ENCODE measurements around the gene RARB. TPM values are rescaled to one million over a fixed set of nuclear protein-coding genes. Genes with fewer than 3 reads are reported as not detected.

RARB gene
- total RNA-seq, 3 donors from 2014 or later = 1.2 to 8.7 (median 1.9) TPM

- Histone ChIP-seq H3K9me3 (no peaks in the 10 kb centered on the region), H3K36me3 (ENCODE audit: low read depth) (no peaks in the 10 kb centered on the region), H3K4me1 (ENCODE audit: low read depth) (no peaks in the 10 kb centered on the region), H3K4me3 (no peak overlapping the region)
- no peak for TF ChIP-seq CTCF (IDR thresholded peaks at IDR 0.05)
- DNase-seq (no peak), ATAC-seq (no peak)
- intact Hi-C loops (cut with DNase I, micrococcal nuclease) = no loop called here
These were observed 148.9 kb downstream of the RARB start for GRCh38 chr3:25576831-25577454.

GRCh38 chr3:25578059-25578458, 150.0 kb downstream of the RARB start:
- no peaks in the 10 kb centered on the region for H3K9me3 ChIP-seq
- no peak for TF ChIP-seq CTCF (IDR thresholded peaks at IDR 0.05)
- no peak overlapping the region for H3K4me3 ChIP-seq
- ATAC-seq (no peak), DNase-seq (no peak)
- H3K36me3 ChIP-seq (ENCODE audit: low read depth) = no peaks in the 10 kb centered on the region
- H3K4me1 ChIP-seq (ENCODE audit: low read depth) = no peaks in the 10 kb centered on the region
- intact Hi-C loops (cut with DNase I, micrococcal nuclease) = no loop called here

GRCh38 chr3:25580534-25580933, 152.5 kb downstream of the RARB start:
- no peak for ATAC-seq
- no peaks in the 10 kb centered on the region for H3K36me3 ChIP-seq (ENCODE audit: low read depth)
- intact Hi-C loops (cut with DNase I, micrococcal nuclease) = no loop called here
- TF ChIP-seq CTCF (IDR thresholded peaks at IDR 0.05) = no peak
- H3K4me3 ChIP-seq = no peak overlapping the region
- H3K9me3 ChIP-seq = no peaks in the 10 kb centered on the region
- H3K4me1 ChIP-seq (ENCODE audit: low read depth) = no peaks in the 10 kb centered on the region
- no peak for DNase-seq

GRCh38 chr3:25581335-25581734, 153.3 kb downstream of the RARB start:
- no peak for DNase-seq
- Histone ChIP-seq H3K9me3 (no peaks in the 10 kb centered on the region), H3K36me3 (ENCODE audit: low read depth) (no peaks in the 10 kb centered on the region), H3K4me1 (ENCODE audit: low read depth) (no peaks in the 10 kb centered on the region), H3K4me3 (no peak overlapping the region)
- no peak for ATAC-seq
- no peak for TF ChIP-seq CTCF (IDR thresholded peaks at IDR 0.05)
- intact Hi-C loops (cut with DNase I, micrococcal nuclease) = no loop called here

- H3K4me3 ChIP-seq = no peak overlapping the region
- no peaks in the 10 kb centered on the region for H3K4me1 ChIP-seq (ENCODE audit: low read depth)
- DNase-seq (no peak), ATAC-seq (no peak)
- TF ChIP-seq CTCF (IDR thresholded peaks at IDR 0.05) = no peak
- no peaks in the 10 kb centered on the region for H3K36me3 ChIP-seq (ENCODE audit: low read depth)
- intact Hi-C loops (cut with DNase I, micrococcal nuclease) = no loop called here
- no peaks in the 10 kb centered on the region for H3K9me3 ChIP-seq
These were observed 153.8 kb downstream of the RARB start for GRCh38 chr3:25581823-25582222.

GRCh38 chr3:25582242-25582641, 154.2 kb downstream of the RARB start:
- H3K9me3 ChIP-seq = no peaks in the 10 kb centered on the region
- intact Hi-C loops (cut with DNase I, micrococcal nuclease) = no loop called here
- H3K36me3 ChIP-seq (ENCODE audit: low read depth) = no peaks in the 10 kb centered on the region
- H3K4me3 ChIP-seq = no peak overlapping the region
- H3K4me1 ChIP-seq (ENCODE audit: low read depth) = no peaks in the 10 kb centered on the region
- no peak for DNase-seq
- no peak for ATAC-seq
- no peak for TF ChIP-seq CTCF (IDR thresholded peaks at IDR 0.05)
